Tibial nerve (tissue), 4 donors: ENCODE results near the gene PAN2. TPM values are rescaled to one million over a fixed set of nuclear protein-coding genes. Genes with fewer than 3 reads are reported as not detected.
A peak's percentile ranks its signal among the peaks of the same experiment; 100 is the strongest.
"Not testable (repeated sequence)": the region's sequence is repeated elsewhere in the genome, so short reads cannot be mapped to it uniquely, and the experiment has no call there.

Source experiments
- DNase-seq, 2 donors: peaks; one replicate each; pipeline ENCODE4 v3.0.0-alpha.2; 2019; ENCODE audit warnings: low spot score in 2 of 2
- H3K27ac ChIP-seq, 4 donors: fragments of 200-600 bp; sonication (generic) in 3 of 4; one replicate each; pipeline ENCODE4 v1.5.1; 2017 to 2019; ENCODE audit warnings: mild to moderate bottlenecking in 1 of 4
- H3K27me3 ChIP-seq, 2 donors: fragments of 200-600 bp; sonication (generic) in 1 of 2; one replicate each; pipeline versions ENCODE4 v1.5.1 to v1.6.0; 2017 to 2019
- H3K36me3 ChIP-seq, 3 donors: fragments of 200-600 bp; sonication (generic); one replicate each; pipeline ENCODE4 v1.5.1; 2018 to 2019
- H3K4me1 ChIP-seq, 4 donors: fragments of 200-600 bp; sonication (generic) in 3 of 4; one replicate each; pipeline ENCODE4 v1.5.1; 2017 to 2019
- H3K4me3 ChIP-seq, 4 donors: fragments of 200-600 bp; sonication (generic) in 3 of 4; one replicate each; pipeline ENCODE4 v1.5.1; 2017 to 2019; ENCODE audit warnings: mild to moderate bottlenecking in 1 of 4, moderate library complexity in 1 of 4
- H3K9me3 ChIP-seq, 4 donors: fragments of 200-600 bp; sonication (generic) in 3 of 4; one replicate each; pipeline ENCODE4 v1.5.1; 2017 to 2019
- CTCF ChIP-seq, 5 experiments: fragments of 200-600 bp in 3 of 5; fragments of 450-650 bp in 2 of 5; sonication (generic) in 3 of 5; IDR thresholded peaks; one replicate each; pipeline ENCODE4 v1.5.1; 2016 to 2019; ENCODE audit warnings: antibody characterized with exemption in 5 of 5, mild to moderate bottlenecking in 3 of 5, moderate library complexity in 2 of 5
- EP300 ChIP-seq, 2 donors: sonication (generic); formaldehyde crosslinking; IDR thresholded peaks; one replicate each; pipeline ENCODE4 v1.6.1; 2017; ENCODE audit warnings: antibody characterized with exemption in 2 of 2, mild to moderate bottlenecking in 1 of 2
- POLR2A ChIP-seq, 2 donors: fragments of 450-650 bp; IDR thresholded peaks; one replicate each; pipeline ENCODE4 v1.6.1; 2017; ENCODE audit warnings: antibody characterized with exemption in 2 of 2, mild to moderate bottlenecking in 2 of 2, moderate library complexity in 2 of 2
- WGBS, 2 donors: methylation state at CpG; one replicate each; pipeline ENCODE4 v1.1.5; 2018; 5-methylcytosine and 5-hydroxymethylcytosine counted together
- total RNA-seq, 4 donors: library from RNA; depleted of rRNA; stranded (reverse); fragments of >200 nt; gene quantifications; one replicate each; pipeline ENCODE4 v1.1.0, GENCODE V29; 2016

Gene PAN2
- total RNA-seq, 4 donors from 2014 or later: 50.1 to 69.8 (median 63.5) TPM

GRCh38 chr12:56282030-56282429, 51.8 kb downstream of the PAN2 start:
- 81 to 89% methylated on average over 6 of the region's 6 CpGs for whole genome bisulfite sequencing, 2 donors
- Histone ChIP-seq H3K27ac (no peak overlapping the region), H3K4me3 (no peak overlapping the region), H3K36me3 (peaks cover 0 to 94% (median 10%) of the 10 kb centered on the region in 3 donors), H3K4me1 (peaks cover 0 to 19% (median 2%) of the 10 kb centered on the region in 4 donors), H3K9me3 (no peaks in the 10 kb centered on the region), H3K27me3 (no peaks in the 10 kb centered on the region)
- TF ChIP-seq POLR2A (IDR thresholded peaks at IDR 0.05) (no peak), CTCF (IDR thresholded peaks at IDR 0.05) (no peak), EP300 (IDR thresholded peaks at IDR 0.05) (no peak)
- DNase-seq: no peak

GRCh38 chr12:56280849-56281248, 53.0 kb downstream of the PAN2 start:
- Histone ChIP-seq H3K27me3 (no peaks in the 10 kb centered on the region), H3K4me3 (no peak overlapping the region), H3K9me3 (no peaks in the 10 kb centered on the region), H3K36me3 (peaks cover 0 to 98% (median 14%) of the 10 kb centered on the region in 3 donors), H3K4me1 (peaks cover 0 to 7% (median 0%) of the 10 kb centered on the region in 4 donors), H3K27ac (no peak overlapping the region)
- no peak for DNase-seq
- TF ChIP-seq CTCF (IDR thresholded peaks at IDR 0.05) (no peak), POLR2A (IDR thresholded peaks at IDR 0.05) (no peak), EP300 (IDR thresholded peaks at IDR 0.05) (no peak)

GRCh38 chr12:56278905-56279304, 54.9 kb downstream of the PAN2 start:
- Histone ChIP-seq H3K27me3 (no peaks in the 10 kb centered on the region), H3K4me3 (no peak overlapping the region), H3K36me3 (peaks cover 0 to 99% (median 30%) of the 10 kb centered on the region in 3 donors), H3K4me1 (no peaks in the 10 kb centered on the region), H3K9me3 (no peaks in the 10 kb centered on the region), H3K27ac (no peak overlapping the region)
- DNase-seq: no peak
- WGBS, 2 donors: 94 to 95% methylated on average over 3 of the region's 3 CpGs
- TF ChIP-seq EP300 (IDR thresholded peaks at IDR 0.05) (no peak), CTCF (IDR thresholded peaks at IDR 0.05) (no peak), POLR2A (IDR thresholded peaks at IDR 0.05) (no peak)

GRCh38 chr12:56274299-56274698, 59.5 kb downstream of the PAN2 start:
- TF ChIP-seq EP300 (IDR thresholded peaks at IDR 0.05) (no peak), CTCF (IDR thresholded peaks at IDR 0.05) (no peak), POLR2A (IDR thresholded peaks at IDR 0.05) (no peak)
- H3K27ac ChIP-seq: no peak overlapping the region
- DNase-seq: no peak
- no peaks in the 10 kb centered on the region for H3K4me1 ChIP-seq
- peaks cover 0 to 99% (median 31%) of the 10 kb centered on the region in 3 donors for H3K36me3 ChIP-seq
- no peak overlapping the region for H3K4me3 ChIP-seq
- H3K9me3 ChIP-seq: no peaks in the 10 kb centered on the region
- H3K27me3 ChIP-seq: no peaks in the 10 kb centered on the region
- WGBS, 2 donors: 94 to 100% methylated on average over 2 of the region's 2 CpGs

- H3K9me3 ChIP-seq, H3K4me1 ChIP-seq, H3K4me3 ChIP-seq, H3K27me3 ChIP-seq, H3K27ac ChIP-seq, DNase-seq: not testable (repeated sequence)
- peaks cover 0 to 84% (median 29%) of the 10 kb centered on the region in 3 donors for H3K36me3 ChIP-seq
- WGBS, 2 donors: 63 to 88% methylated on average over 2 of the region's 2 CpGs
Observed at GRCh38 chr12:56272468-56272867, 61.3 kb downstream of the PAN2 start.

GRCh38 chr12:56271031-56271430, 62.8 kb downstream of the PAN2 start:
- WGBS, 2 donors: 6 to 8% methylated on average over 1 of the region's 1 CpG
- H3K27ac ChIP-seq: no peak overlapping the region
- no peaks in the 10 kb centered on the region for H3K27me3 ChIP-seq
- no peaks in the 10 kb centered on the region for H3K9me3 ChIP-seq
- DNase-seq: no peak
- TF ChIP-seq POLR2A (IDR thresholded peaks at IDR 0.05) (no peak), EP300 (IDR thresholded peaks at IDR 0.05) (no peak), CTCF (IDR thresholded peaks at IDR 0.05) (peak in 1 of 5 experiments; percentile 21)
- H3K36me3 ChIP-seq: peaks cover 0 to 71% (median 25%) of the 10 kb centered on the region in 3 donors
- peaks cover 0 to 18% (median 5%) of the 10 kb centered on the region in 4 donors for H3K4me1 ChIP-seq
- no peak overlapping the region for H3K4me3 ChIP-seq
